HG03064 (cell line): ENCODE results near the gene CACUL1.
"Not testable (repeated sequence)": the region's sequence is repeated elsewhere in the genome, so short reads cannot be mapped to it uniquely, and the experiment has no call there.

Source experiments
- ATAC-seq: cut with Tn5 transposase; IDR thresholded peaks from one replicate; pipeline ENCODE4 v1.9.1; 2021; ENCODE audit warnings: low read depth; ENCODE audit not compliant: unreplicated experiment

Gene CACUL1

DNA sequence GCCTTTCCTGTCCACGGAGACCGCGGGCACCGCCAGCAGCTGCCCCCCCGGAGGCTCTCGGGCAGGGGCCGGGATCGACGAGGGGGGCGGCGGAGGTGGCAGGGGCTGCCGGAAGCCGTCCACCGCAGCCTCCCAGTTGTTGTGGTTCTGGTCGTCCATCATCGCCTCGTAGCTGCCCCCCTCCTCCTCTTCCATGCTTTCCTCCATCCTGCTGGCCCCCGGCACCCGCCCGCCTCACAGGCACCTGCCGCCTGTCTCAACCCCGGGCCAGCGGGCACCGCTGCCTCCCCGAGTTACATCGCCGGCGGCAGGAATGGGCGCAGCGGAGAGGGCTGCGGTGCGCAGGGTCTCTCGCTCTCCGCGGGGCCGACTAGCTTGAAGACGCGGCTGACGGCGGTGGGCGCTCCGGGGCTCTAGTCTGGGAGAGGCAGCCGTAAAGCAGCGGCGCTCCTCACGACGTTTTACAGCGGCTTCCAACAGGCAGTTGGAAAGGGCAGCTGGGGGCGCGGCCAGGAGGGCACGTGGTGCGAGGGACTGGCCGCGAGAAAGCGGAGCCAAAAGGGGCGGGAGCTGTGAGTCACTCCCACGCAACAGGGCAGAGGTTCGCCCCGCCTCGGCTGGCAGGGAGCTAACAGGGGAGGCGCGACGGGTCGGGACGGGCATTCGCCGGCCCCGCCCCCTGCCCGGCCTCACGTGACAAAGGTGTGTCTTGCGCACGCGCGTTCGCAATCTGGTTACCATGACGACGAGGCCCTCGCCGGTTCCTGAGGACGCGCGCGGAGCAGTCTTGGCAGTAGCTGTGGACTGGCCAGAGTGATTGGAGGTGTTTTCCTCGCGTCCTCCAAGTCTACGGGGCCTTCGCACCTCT, at the start of gene CACUL1:
CACUL1 (minus strand) TSS at position 415 of the 868 bp plus-strand sequence; CDS start at position 207, 208 bp downstream.
- ATAC-seq, result peak; percentile 93

DNA sequence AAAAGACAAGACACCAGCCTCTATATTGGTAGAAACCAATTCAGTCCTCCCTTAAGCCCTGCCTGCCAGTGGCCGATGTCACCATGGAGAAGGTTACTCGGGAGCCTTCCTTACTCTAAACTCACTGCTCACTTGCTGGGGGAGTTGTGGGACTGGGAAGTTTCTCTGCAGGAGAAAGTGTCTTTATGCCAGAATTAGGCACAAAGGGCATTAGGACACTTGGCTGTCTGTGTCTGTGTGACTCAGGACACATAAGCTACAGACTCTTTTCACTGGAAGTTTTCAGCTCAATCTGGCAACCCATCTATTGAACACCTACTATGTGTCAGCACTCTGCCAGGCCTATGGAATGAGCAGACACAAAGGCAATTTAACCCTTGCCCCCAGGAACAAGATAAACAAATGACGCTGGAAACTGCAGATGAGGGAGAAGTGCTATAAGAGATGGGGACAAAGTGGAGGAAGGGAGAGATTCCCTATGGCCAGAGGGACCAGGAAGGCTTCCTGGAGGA, 49.5 kb upstream of the CACUL1 start:
- ATAC-seq, result no peak

DNA sequence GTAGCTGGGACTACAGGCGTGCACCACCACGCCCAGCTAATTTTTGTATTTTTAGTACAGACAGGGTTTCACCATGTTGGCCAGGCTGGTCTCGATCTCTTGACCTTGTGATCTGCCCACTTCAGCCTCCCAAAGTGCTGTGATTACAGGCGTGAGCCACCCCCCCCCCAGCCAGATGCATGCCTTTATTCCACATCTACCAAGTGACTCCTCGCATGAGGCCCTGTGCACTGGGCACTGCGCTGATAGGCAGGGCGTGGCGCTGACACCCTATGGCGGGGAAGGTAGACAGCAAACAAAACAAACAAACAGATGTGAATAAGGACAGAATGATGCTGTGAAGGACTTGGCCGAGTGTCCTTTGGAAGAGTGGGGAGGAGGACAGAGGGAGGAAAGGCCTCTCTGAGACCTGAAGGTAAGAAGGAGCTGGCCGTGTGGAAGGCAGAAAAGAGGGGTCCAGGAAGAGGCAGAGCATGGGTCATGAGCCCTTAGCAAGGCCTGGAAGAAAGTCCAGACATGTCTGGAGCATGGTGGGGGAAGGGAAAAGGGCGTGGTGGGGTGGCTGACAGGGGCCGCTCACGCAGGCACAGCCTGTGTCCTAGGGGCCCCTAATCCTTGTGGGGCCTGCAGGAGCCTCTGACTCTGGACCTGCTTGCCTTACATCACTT, 47.5 kb upstream of the CACUL1 start:
- no peak for ATAC-seq

DNA sequence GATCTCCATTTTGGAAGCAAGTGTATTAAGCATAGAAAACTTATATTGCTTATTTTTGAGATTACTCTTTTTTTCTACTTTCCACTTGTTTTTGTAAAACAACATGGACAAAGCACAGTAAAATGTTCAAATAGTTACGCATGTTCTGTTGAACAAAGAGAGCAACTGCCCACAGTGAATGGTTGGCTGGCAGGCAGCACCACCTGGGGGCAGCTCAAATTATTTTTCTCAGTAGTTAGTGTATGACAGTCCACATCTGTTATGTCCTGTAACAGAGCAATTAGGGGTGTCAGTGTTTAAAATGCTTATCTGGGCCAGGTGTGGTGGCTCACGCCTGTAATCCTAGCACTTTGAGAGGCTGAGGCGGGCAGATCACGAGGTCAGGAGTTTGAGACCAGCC, 46.1 kb upstream of the CACUL1 start:
- no peak for ATAC-seq

DNA sequence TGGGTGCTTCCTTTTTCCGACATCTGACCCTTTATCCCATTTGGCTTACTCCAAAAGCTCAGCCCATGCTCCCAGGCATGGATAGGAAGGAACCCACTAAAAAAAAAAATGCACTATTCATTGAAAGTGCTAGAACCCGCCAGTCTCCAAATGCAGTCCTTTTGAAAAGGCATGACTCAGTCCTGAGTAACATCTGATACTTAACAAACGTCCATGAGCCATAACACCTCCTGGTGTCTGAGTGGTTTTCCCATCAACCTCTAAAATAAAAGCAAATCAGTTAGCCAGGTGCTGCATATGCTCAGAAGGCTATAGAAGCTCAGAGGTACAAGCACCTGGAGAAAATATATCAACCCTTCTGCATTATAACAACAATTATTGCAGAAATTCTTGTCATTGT, 45.0 kb upstream of the CACUL1 start:
- no peak for ATAC-seq

DNA sequence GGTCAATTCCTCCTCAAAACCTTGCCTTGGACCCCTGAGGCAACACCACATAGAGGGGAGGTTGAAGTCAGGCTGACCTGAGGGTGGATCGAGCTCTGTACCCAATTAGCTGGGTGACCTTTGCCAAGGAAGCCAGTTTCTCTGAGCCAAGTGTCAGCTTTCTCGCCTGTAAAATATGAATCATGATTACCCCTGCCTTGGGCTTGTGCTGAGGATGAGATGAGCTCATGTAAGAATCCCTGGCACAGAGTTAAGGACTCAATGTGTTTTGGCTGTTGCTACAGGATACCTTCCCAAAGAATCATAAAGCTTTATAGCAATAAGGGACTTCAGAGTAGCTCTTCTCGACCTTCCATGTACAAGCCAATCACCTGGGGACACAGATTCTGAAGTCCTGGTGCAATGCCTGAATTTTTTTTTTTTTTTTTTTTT, 43.5 kb upstream of the CACUL1 start:
- ATAC-seq, result no peak

DNA sequence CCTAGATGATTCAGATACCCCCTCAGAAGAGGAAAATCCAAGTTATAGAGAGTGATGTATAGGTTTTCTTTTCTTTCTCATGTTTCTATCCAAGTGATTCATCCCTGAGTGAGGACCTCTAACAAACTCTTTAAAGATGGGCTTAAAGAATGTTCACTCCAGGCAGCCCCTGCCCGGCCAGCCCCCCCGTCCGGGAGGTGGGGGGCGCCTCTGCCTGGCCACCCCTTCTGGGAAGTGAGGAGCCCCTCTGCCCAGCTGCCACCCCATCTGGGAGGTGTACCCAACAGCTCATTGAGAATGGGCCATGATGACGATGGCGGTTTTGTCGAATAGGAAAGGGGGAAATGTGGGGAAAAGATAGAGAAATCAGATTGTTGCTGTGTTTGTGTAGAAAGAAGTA, 40.2 kb upstream of the CACUL1 start:
- not testable (repeated sequence) for ATAC-seq

DNA sequence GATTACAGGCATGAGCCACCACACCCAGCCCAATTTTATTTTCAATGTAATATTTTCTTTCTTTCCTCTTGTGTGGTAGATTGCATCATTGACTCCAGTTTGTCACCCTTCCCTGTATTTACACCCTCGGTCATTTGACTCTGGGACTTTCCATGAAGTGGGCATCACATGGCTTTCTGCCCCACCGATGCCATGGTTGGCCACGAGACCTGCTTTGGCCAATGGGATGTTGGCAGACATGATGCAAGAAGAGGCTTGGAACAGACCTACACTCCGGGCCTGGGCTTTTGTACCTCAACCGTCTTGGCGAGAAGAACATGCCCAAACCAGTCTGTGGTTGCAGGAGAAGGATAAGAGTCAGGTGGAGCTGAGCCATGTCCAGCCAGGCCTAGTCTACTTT, 38.8 kb upstream of the CACUL1 start:
- ATAC-seq, result no peak

DNA sequence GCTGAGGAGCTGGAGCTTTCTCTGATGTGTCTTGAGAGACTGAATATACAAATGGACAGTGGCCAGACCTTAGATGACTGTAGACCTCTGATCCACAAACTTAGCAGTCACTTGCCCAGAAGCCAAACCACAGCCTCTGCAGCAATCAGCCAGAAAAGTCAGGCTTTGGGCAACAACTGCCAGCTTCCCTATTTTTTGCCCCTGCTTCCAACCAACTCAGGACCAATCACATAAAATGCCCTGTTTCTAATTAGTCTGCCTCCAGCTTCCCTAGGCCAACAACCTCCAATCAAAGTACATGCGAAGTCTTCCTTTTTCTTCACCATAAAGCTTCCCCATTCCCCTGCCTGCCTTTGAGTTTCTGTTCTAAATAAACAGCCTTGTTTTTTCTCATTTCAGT, 37.8 kb upstream of the CACUL1 start:
- no peak for ATAC-seq

DNA sequence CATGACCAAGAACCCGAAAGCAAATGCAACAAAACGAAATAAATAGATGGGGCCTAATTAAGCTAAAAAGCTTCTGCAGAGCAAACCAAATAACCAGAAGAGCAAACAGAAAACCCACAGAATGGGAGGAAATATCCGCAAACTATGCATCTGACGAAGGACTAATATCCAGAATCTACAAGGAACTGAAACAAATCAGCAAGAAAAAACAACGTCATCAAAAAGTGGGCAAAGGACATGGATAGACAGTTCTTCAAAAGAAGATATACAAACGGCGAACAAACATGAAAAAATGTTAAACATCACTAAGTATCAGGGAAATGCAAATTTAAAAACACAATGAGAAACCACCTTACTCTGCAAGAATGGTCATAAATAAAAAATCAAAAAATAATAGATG, 35.3 kb upstream of the CACUL1 start:
- ATAC-seq, result no peak

DNA sequence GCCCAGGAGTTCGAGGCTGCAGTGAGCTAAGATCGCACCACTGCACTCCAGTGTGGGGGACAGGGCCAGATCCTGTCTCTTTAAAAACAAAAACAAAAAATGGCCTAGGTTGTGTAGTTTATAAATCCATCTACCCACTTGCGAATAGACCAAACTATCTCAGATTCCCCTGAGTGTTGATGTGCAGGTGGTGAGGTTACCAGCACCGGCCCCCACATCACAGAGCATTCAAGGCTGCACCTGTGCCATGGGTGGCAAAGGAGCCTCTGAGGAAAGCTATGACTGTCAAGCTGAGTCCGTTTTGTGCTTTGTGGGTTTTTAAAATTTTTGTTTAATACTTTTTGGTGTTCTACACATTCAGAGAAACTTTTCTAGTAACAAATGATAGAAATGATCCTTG, 30.8 kb upstream of the CACUL1 start:
- no peak for ATAC-seq

DNA sequence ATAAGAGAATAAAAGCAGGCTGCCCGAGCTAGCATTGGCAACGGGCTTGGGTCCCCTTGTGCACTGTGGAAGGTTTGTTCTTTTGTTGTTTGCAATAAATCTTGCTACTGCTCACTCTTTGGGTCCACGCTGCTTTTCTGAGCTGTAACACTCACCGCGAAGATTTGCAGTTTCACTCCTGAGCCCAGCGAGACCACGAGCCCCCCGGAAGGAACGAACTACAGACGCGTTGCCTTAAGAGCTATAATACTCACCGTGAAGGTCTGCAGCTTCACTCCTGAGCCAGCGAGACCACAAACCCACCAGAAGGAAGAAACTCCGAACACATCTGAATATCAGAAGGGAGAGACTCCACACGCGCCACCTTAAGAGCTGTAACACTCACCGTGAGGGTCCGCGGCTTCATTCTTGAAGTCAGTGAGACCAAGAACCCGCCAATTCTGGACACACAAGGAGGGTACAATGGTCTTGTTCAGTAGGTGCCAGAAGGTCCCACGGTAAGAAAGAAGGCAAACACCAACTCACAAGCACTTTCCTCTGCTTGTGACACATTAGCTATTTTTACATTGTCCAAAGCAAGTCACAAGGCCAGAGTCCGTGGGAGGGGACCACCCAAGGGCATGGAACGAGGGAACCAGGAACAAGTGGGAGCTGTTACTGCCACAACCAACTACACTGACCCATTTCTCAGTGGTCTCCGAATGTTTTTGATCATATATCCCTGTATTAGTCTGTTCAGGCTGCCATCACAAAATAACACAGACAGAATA, 29.2 kb upstream of the CACUL1 start:
- ATAC-seq, result no peak

DNA sequence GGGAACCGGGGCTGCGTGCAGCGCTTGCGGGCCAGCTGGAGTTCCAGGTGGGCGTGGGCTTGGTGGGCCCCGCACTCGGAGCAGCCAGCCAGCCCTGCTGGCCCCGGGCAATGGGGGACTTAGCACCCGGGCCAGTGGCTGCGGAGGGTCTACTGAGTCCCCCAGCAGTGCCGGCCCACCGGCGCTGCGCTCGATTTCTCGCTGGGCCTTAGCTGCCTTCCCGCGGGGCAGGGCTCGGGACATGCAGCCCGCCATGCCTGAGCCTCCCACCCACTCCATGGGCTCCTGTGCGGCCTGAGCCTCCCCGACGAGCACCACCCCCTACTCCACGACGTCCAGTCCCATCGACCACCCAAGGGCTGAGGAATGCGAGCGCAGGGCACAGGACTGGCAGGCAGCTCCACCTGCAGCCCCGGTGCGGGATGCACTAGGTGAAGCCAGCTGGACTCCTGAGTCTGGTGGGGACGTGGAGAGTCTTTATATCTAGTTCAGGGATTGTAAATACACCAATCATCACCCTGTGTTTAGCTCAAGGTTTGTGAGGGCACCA, 28.2 kb upstream of the CACUL1 start:
- ATAC-seq, result not testable (repeated sequence)

DNA sequence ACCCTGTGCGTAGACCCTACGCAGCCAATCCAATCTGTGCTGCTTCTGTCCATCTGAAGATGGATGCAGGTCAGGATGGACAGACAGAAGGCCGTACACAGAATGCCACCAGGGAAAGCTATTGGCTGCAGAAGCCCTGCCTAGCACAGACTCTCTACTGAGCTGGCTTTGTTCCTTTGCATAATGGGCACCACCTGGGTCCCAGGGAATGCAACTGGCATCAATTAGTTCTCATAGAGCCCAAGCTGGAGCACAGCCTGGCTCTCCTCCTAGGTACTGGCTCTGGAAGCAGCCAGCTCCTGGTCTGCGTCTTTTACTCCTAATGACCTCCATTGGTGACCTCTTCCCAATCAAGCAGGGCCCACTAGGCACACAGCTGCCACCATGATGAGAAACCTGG, 26.8 kb upstream of the CACUL1 start:
- ATAC-seq, result no peak

DNA sequence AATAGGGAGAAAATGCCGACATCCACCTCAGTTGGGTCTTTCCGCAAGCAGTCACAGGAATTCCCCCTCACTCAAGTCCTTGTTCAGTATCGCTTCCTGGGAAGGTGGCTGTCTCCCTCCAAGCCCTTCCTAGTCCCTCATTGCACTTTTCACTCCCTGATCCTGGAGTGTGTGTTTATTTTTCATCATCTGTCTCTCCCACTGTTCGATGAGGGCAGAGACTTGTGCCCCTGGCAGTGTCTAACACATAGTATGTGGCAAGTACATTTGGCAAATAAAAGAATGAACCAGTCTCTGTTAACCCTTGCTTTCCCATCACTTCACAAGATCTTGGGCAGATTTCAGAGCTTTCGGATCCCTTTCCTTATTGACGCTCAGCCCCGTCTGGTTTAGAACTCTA, 24.0 kb upstream of the CACUL1 start:
- ATAC-seq, result no peak

DNA sequence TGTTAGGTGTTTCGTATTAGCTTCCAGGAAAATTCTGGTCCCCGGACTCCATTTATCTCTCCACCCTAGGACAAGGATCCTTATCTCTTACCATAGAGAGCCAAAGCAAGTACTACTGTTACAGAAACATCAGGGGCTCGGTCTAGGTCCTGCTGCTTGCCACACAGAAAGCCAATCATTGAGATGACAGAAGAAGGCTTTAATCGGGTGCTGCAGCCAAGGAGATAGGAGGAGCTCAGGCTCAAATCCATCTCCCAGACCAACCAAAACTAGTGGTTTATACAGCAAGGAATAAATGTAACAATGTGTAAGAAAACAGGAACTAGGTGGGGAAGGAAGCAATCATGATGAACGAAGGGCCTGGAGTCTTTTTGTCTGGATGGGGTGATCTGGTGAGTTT, 22.2 kb upstream of the CACUL1 start:
- ATAC-seq, result no peak

DNA sequence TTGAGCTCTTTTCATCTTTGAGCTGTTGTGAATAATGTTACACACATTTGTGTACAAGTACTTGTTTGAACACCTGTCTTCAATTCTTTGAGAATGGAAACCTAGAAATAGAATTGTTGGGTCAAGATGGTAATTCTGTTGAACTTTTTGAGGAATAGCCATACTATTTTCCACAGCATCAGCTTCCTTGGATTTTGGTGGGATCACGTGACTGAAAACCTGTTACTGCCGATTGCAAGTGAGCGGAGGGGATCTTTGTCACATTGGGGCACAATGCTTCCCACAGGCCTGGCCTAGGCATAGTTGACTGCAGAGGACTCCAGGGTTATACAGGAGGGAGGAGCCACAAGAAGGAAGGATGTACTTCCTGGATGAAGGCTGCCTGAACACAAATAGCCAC, 21.3 kb upstream of the CACUL1 start:
- no peak for ATAC-seq

DNA sequence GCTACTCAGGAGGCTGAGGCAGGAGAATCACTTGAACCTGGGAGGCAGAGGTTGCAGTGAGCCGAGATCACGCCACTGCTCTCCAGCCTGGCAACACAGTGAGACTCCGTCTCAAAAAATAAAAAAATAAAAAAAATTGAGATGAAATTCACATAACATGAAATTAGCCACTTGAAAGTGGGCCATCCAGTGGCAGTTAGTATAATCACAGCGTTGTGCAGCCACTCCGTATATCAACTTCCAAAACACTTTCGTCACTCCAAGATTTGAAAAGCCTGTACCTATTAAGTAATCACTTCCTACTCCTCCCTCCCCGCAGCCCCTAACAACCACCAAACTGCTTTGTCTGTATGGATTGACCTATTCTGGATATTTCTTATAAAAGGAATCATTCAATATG, 20.7 kb upstream of the CACUL1 start:
- ATAC-seq, result no peak

DNA sequence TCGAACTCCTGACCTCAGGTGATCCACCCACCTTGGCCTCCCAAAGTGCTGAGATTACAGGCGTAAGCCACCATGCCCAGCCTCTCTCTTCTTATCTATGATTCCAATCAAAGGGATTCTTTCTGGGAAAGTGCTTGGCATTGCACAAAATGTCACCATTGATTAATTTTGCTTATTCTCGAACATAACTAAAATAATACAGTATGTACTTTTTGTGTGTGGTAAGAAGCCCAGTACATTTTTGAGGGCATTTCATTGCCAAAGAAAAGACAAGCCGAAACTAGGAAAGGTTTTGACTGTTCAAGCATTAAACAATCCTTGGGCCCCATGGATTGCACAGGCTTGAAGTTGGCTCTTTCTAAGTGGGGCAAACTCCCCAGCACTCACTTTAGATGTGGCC, 18.3 kb upstream of the CACUL1 start:
- ATAC-seq, result no peak

DNA sequence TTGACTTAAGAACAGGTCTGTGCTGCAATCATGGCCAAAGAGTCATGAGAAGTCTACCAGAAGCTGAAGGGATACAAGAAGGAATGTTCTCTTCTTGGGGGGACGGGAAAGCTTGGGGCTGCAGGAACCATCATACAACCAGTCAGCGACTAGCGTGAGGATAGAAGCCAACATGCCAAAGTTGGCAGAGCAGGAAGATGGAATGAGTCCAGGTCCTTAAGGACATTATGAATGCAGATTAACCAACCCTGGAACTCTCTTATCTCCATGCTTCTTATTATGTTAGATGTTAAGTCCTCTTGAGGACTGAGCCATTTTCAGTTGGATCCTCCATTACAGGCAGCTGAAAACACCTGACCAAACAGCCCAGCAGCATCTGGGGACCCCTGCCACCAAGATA, 17.2 kb upstream of the CACUL1 start:
- ATAC-seq, result no peak
